ENCODE results near the gene C1QTNF8.

The C1QTNF8 gene

DNA sequence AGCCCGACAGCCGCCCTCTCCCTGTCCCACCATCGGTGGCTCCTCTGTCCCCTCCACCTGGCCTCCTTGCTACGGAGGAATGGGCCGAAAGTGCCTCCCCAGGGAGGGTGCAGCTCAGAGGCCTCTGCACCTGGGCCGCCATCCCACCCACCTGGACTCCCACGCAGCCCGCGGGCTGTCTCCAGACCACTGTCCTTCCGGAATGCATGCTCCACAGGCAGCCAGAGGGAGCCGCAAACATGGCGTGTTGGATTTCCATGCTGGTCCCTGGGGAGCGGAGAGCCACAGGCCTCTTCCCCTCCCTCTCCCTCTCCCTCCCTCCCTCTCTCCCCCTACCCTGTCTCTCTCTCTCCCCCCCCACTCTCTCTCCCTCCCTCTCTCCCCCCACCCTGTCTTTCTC is 20.5 kb downstream of the C1QTNF8 start:
- FAIRE-seq (no peak), DNase-seq (ENCODE audit: insufficient read length, low spot score) (no peak)
- TF ChIP-seq, protein P1, sequence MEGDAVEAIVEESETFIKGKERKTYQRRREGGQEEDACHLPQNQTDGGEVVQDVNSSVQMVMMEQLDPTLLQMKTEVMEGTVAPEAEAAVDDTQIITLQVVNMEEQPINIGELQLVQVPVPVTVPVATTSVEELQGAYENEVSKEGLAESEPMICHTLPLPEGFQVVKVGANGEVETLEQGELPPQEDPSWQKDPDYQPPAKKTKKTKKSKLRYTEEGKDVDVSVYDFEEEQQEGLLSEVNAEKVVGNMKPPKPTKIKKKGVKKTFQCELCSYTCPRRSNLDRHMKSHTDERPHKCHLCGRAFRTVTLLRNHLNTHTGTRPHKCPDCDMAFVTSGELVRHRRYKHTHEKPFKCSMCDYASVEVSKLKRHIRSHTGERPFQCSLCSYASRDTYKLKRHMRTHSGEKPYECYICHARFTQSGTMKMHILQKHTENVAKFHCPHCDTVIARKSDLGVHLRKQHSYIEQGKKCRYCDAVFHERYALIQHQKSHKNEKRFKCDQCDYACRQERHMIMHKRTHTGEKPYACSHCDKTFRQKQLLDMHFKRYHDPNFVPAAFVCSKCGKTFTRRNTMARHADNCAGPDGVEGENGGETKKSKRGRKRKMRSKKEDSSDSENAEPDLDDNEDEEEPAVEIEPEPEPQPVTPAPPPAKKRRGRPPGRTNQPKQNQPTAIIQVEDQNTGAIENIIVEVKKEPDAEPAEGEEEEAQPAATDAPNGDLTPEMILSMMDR (IDR thresholded peaks at IDR 0.05; ENCODE audit: insufficient read depth, missing control alignments) = no peak

GRCh38 chr16:1074379-1074649 is 21.7 kb downstream of the C1QTNF8 start:
- DNase-seq (ENCODE audit: insufficient read length, low spot score) (no peak), FAIRE-seq (no peak)
- TF ChIP-seq, protein P1 (IDR thresholded peaks at IDR 0.05; ENCODE audit: insufficient read depth, missing control alignments) = no peak

- DNase-seq (ENCODE audit: insufficient read length, low spot score) (no peak), FAIRE-seq (no peak)
- TF ChIP-seq, protein P1 (IDR thresholded peaks at IDR 0.05; ENCODE audit: insufficient read depth, missing control alignments) = no peak
Measured at GRCh38 chr16:1073566-1074378, 22.3 kb downstream of the C1QTNF8 start.

DNA sequence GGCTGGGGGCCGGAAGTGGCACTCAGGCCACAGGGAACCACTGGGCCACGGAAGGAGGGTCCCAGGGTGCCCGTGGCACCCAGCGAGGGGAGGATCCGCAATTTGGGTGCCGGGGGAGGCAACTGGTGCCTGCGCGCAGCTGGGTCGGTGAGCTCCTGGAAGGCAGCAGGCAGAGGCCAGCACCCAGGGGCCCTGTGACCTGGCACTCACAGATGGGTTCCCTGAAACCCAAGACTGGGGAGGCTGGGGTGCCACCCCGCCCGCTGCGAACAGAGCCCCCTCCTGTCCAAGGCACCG is 22.8 kb downstream of the C1QTNF8 start:
- TF ChIP-seq, protein P1 (IDR thresholded peaks at IDR 0.05; ENCODE audit: insufficient read depth, missing control alignments) = no peak
- DNase-seq (ENCODE audit: insufficient read length, low spot score) (no peak), FAIRE-seq (no peak)

GRCh38 chr16:1072526-1073261 is 23.4 kb downstream of the C1QTNF8 start, which contains the start of gene SSTR5:
SSTR5 (plus strand) TSS chr16:1072747; CDS start chr16:1078869, 6,122 bp downstream.
- FAIRE-seq = no peak
- TF ChIP-seq, protein P1 (IDR thresholded peaks at IDR 0.05; ENCODE audit: insufficient read depth, missing control alignments) = no peak
- DNase-seq (ENCODE audit: insufficient read length, low spot score) = no peak

DNA sequence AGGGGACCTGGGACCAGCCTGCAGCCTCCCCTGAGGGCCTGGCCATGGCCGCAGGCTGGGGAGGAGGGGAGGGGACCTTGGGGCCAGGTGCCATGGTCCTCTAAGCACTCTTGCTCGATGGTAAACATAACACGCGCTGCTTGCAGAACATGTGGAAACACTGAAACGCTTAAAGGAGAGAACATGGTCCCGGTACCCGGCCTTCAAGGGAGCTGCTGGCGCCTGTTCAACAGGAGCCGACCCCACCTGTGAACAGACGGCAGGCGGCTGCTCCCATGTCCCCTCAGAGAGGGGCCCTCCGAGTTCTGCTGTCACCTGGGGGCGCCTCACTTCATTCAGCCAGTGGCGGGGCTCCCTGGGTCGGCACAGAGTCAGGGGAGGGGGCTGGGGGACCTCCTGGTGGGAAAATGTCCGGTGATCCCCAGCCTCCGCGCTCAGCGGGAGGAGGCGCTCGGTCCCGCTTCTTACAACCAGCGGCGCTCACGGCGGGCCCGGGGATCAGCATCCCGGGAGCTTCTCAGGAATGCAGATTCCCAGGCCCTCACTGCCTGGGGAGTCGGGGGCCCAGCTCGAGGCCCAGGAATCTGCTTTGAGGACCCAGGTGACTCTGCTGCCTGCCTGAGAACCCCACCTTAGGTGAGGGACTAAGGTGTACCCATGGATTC is 24.4 kb downstream of the C1QTNF8 start:
- DNase-seq (ENCODE audit: insufficient read length, low spot score) (no peak), FAIRE-seq (no peak)
- TF ChIP-seq, protein P1 (IDR thresholded peaks at IDR 0.05; ENCODE audit: insufficient read depth, missing control alignments) = no peak

Measured in D721Med (cell line).